Measurements from ENCODE around the gene LAMC1.

LAMC1 gene

GRCh38 chr1:183002797-183003196, 20.4 kb upstream of the LAMC1 start:
- DNase-seq (ENCODE audit: low spot score) = no peak

GRCh38 chr1:183003203-183003602, 20.0 kb upstream of the LAMC1 start:
- TF ChIP-seq CTCF (IDR thresholded peaks at IDR 0.05; ENCODE audit: extremely low read depth, missing control alignments) = no peak
- DNase-seq (ENCODE audit: low spot score) = no peak

More at GRCh38 chr1:183002797-183003196, 20.4 kb upstream of the LAMC1 start:
- TF ChIP-seq CTCF (IDR thresholded peaks at IDR 0.05; ENCODE audit: extremely low read depth, missing control alignments) = no peak

GRCh38 chr1:183004141-183004540, 19.1 kb upstream of the LAMC1 start:
- no peak for DNase-seq (ENCODE audit: low spot score)
- TF ChIP-seq CTCF (IDR thresholded peaks at IDR 0.05; ENCODE audit: extremely low read depth, missing control alignments) = no peak

- DNase-seq (ENCODE audit: low spot score) = no peak
- TF ChIP-seq CTCF (IDR thresholded peaks at IDR 0.05; ENCODE audit: extremely low read depth, missing control alignments) = no peak
These were observed 11.4 kb upstream of the LAMC1 start for GRCh38 chr1:183011859-183012258.

GRCh38 chr1:183012301-183012994, 10.8 kb upstream of the LAMC1 start:
- TF ChIP-seq CTCF (IDR thresholded peaks at IDR 0.05; ENCODE audit: extremely low read depth, missing control alignments) = no peak

GRCh38 chr1:183019139-183019740, 4.0 kb upstream of the LAMC1 start:
- DNase-seq (ENCODE audit: low spot score) = no peak
- no peak for TF ChIP-seq CTCF (IDR thresholded peaks at IDR 0.05; ENCODE audit: extremely low read depth, missing control alignments)

More at GRCh38 chr1:183012301-183012994, 10.8 kb upstream of the LAMC1 start:
- no peak for DNase-seq (ENCODE audit: low spot score)

GRCh38 chr1:183019860-183020259, 3.4 kb upstream of the LAMC1 start:
- TF ChIP-seq CTCF (IDR thresholded peaks at IDR 0.05; ENCODE audit: extremely low read depth, missing control alignments) = no peak
- no peak for DNase-seq (ENCODE audit: low spot score)

Measured in GM20000 (cell line).